ENCODE data around the gene NOS2. TPM values are rescaled to one million over a fixed set of nuclear protein-coding genes. Genes with fewer than 3 reads are reported as not detected.

The NOS2 gene
- total RNA-seq, 2 experiments from 2014 or later, result 0.09 to 0.30 TPM

DNA sequence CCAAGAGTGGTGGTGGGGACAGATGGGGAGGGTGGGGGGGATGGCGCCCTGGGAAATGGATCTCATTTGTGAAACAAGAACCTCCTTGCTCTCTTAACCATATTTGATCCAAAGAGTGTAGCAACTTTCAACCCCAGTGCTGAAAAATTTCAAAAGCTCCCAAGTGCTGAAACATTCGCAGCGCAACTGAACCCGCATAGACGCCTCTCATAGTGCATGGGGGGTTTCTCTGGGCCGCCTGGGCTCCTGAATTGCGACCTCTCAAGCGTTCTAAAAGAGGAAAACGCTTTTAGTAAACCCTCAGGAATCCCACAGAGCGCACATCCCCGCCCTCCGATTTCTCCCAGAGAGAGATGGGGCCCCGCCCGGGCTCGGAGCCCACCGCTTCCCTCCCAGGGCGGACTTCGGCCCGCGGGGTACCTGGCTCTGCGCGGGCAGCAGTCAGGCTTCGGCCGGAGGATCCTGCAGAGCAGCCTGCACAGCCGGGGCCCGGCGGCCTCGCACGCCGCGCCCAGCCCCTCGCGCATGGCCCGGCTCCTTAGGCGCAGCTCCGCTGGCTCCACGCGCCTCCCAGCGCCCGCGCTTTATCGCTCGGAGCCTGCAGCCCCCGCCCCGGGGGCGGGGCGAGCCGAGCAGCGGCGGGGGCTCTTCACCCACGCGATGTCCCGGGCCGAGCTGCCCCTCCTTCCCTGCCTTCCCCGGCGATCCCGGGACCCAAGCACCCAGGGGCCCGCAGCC lies 7.0 kb downstream of the NOS2 start:
- POLR2A ChIA-PET, result no interaction called here
- peaks cover 43% of the 10 kb centered on the region for H3K27me3 Mint-ChIP-seq
- ATAC-seq (ENCODE audit: low read depth), result peak; percentile 49
- H3K27ac Mint-ChIP-seq, result no peak overlapping the region
- H3K9me3 Mint-ChIP-seq, result no peaks in the 10 kb centered on the region
- peak overlapping the region; percentile 47 for H3K4me3 Mint-ChIP-seq
- H3K4me1 Mint-ChIP-seq, result peaks cover 5% of the 10 kb centered on the region
- DNase-seq, result no peak
- no peaks in the 10 kb centered on the region for H3K36me3 Mint-ChIP-seq

- H3K4me1 Mint-ChIP-seq, result peaks cover 5% of the 10 kb centered on the region
- no peak overlapping the region for H3K4me3 Mint-ChIP-seq
- ATAC-seq (ENCODE audit: low read depth), result no peak
- no peak for DNase-seq
- H3K9me3 Mint-ChIP-seq, result no peaks in the 10 kb centered on the region
- peaks cover 43% of the 10 kb centered on the region for H3K27me3 Mint-ChIP-seq
- H3K27ac Mint-ChIP-seq, result no peak overlapping the region
- POLR2A ChIA-PET, result no interaction called here
- H3K36me3 Mint-ChIP-seq, result no peaks in the 10 kb centered on the region
Measured at GRCh38 chr17:27792095-27792494, 8.2 kb downstream of the NOS2 start.

GRCh38 chr17:27788919-27789318 lies 11.4 kb downstream of the NOS2 start:
- ATAC-seq (ENCODE audit: low read depth) (no peak), DNase-seq (no peak)
- Mint-ChIP-seq H3K9me3 (no peaks in the 10 kb centered on the region), H3K36me3 (no peaks in the 10 kb centered on the region), H3K4me1 (peaks cover 2% of the 10 kb centered on the region), H3K27me3 (peaks cover 18% of the 10 kb centered on the region), H3K27ac (no peak overlapping the region), H3K4me3 (no peak overlapping the region)
- POLR2A ChIA-PET, result no interaction called here

DNA sequence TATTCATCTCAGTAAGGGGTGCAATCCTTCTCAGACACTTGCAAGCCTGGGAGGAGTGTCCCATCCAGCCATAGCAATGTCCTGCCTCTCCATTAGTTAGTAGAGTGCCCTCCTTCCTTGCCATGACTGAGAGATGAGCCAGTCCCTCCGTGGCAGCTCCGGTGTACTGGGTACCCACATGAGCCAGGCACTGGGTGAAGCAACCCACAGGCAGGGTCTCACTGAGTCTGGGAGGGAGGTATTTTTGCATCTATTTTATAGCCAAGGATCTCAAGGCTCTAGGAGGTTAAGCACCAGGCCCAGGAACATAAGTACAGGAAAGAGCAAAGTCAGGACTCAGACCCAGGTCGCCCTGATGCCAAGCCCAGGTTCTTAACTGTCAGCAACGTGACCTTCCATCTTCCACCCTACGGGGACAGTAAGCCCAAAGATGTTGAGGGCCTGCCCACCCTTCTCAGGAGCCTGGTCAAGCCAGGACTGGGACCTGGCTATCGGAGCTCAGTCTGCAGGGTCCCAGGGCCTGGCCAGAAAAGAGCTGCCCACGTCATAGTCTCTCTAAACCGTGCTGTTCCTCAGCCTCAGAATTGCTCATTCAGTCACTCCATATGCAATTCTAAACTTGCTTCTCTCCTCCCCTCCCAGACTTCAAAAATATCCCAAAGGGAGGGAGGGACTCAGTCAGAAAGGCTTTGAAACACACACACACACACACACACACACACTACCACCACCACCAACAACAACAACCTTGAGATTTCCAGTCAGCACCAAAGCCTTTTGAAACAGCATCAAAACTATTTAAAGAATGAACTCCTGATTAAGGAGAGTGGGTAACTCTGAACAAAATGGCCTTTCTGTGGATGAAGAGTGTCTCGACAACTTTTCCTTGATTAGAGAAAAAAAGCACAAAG lies 16.6 kb downstream of the NOS2 start:
- Mint-ChIP-seq H3K27ac (no peak overlapping the region), H3K27me3 (no peaks in the 10 kb centered on the region), H3K36me3 (no peaks in the 10 kb centered on the region), H3K4me3 (no peak overlapping the region), H3K9me3 (no peaks in the 10 kb centered on the region), H3K4me1 (no peaks in the 10 kb centered on the region)
- no peak for ATAC-seq (ENCODE audit: low read depth)
- DNase-seq, result no peak
- POLR2A ChIA-PET, result no interaction called here

DNA sequence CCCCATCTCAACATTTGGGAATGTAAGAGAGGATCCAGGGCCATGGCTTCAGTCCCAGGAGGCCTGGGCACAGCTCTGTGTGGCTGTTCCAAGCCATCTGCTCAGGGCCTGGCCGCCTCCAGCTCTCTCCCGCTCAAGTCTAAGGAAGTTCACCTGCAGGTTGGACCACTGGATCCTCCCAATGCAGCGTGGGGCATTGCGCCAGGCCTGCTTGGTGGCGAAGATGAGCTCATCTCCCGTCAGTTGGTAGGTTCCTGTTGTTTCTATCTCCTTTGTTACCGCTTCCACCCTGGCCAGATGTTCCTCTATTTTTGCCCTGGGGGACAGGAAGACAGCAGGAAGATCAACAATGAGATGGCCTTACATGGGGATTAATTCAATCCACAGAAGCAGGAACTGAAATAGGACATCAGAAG lies 17.5 kb downstream of the NOS2 start:
- no peaks in the 10 kb centered on the region for H3K9me3 Mint-ChIP-seq
- H3K4me3 Mint-ChIP-seq, result no peak overlapping the region
- DNase-seq (no peak), ATAC-seq (ENCODE audit: low read depth) (no peak)
- H3K4me1 Mint-ChIP-seq, result no peaks in the 10 kb centered on the region
- no peak overlapping the region for H3K27ac Mint-ChIP-seq
- POLR2A ChIA-PET, result no interaction called here
- H3K36me3 Mint-ChIP-seq, result no peaks in the 10 kb centered on the region
- no peaks in the 10 kb centered on the region for H3K27me3 Mint-ChIP-seq

- Mint-ChIP-seq H3K27ac (no peak overlapping the region), H3K4me1 (no peaks in the 10 kb centered on the region)
- ATAC-seq (ENCODE audit: low read depth), result no peak
Measured at GRCh38 chr17:27780828-27781404, 19.4 kb downstream of the NOS2 start.

GRCh38 chr17:27780092-27780827 lies 20.1 kb downstream of the NOS2 start:
- Mint-ChIP-seq H3K36me3 (no peaks in the 10 kb centered on the region), H3K27ac (no peak overlapping the region), H3K4me3 (no peak overlapping the region), H3K4me1 (no peaks in the 10 kb centered on the region), H3K27me3 (no peaks in the 10 kb centered on the region), H3K9me3 (no peaks in the 10 kb centered on the region)
- POLR2A ChIA-PET, result no interaction called here
- DNase-seq (no peak), ATAC-seq (ENCODE audit: low read depth) (no peak)

More at GRCh38 chr17:27780828-27781404, 19.4 kb downstream of the NOS2 start:
- no peaks in the 10 kb centered on the region for H3K27me3 Mint-ChIP-seq
- no peak for DNase-seq
- no peaks in the 10 kb centered on the region for H3K36me3 Mint-ChIP-seq
- POLR2A ChIA-PET, result no interaction called here
- H3K9me3 Mint-ChIP-seq, result no peaks in the 10 kb centered on the region
- no peak overlapping the region for H3K4me3 Mint-ChIP-seq

DNA sequence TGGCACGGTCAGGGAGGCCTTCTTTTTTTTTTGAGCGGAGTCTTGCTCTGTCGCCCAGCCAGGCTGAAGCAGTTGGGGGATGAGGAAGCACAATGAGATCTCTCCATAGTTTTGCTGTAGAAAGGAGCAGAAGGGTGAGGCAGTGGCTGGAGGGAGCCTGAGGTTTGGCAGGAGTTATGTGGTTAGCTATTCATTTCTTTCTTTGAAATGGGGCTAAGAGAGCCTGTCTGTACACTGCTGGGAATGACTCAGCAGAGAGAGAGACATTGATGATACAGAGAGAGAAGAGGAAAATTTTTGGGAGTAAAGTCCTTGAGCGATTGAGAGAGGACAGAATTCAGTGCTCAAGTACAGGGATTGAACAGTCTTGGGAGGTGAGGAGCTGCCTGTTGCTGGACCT lies 22.1 kb downstream of the NOS2 start:
- ATAC-seq (ENCODE audit: low read depth) (no peak), DNase-seq (no peak)
- Mint-ChIP-seq H3K27me3 (no peaks in the 10 kb centered on the region), H3K4me1 (no peaks in the 10 kb centered on the region), H3K36me3 (no peaks in the 10 kb centered on the region), H3K4me3 (no peak overlapping the region), H3K27ac (no peak overlapping the region), H3K9me3 (no peaks in the 10 kb centered on the region)
- POLR2A ChIA-PET, result no interaction called here

DNA sequence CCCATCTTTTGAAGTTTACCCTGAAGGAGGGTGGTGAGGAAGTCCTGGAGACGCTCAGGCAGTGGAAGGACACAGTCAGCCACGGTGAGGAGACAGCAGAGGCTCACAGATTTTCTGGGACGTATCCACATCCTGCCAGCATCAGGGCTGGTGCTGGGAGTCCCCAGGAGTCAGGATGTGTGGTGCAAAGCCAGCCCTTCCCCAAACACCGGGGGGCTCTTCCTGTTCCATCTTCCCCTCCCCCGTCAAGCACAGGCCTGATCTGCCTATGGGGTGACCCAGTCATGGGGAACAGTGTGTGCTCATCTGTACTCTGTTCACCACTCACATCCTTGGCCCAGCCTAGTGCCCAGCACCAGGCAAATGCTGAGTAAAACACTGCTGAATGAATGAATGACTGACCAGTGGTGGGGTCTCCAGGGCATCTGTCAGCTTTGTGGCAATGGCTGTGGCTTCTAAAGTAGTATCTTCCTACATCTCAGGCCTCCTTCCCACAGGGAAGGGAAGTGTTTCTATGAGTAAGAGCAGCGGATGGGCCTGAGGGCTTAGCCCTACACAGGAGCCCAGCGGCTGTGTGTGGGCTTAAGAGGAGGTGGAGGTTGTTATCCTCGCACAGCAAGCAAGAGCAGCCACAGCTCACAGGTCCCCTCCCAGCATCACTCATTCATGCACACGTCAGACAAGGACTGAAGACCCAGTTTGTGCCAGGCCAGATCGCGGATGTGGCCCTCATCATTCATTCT lies 23.3 kb downstream of the NOS2 start:
- H3K27ac Mint-ChIP-seq, result no peak overlapping the region
- no peak overlapping the region for H3K4me3 Mint-ChIP-seq
- no peaks in the 10 kb centered on the region for H3K36me3 Mint-ChIP-seq
- DNase-seq (no peak), ATAC-seq (ENCODE audit: low read depth) (no peak)
- POLR2A ChIA-PET, result no interaction called here
- no peaks in the 10 kb centered on the region for H3K4me1 Mint-ChIP-seq
- H3K9me3 Mint-ChIP-seq, result no peaks in the 10 kb centered on the region
- no peaks in the 10 kb centered on the region for H3K27me3 Mint-ChIP-seq

- no peaks in the 10 kb centered on the region for H3K4me1 Mint-ChIP-seq
- DNase-seq (no peak), ATAC-seq (ENCODE audit: low read depth) (no peak)
- H3K27me3 Mint-ChIP-seq, result no peaks in the 10 kb centered on the region
- POLR2A ChIA-PET, result no interaction called here
- no peaks in the 10 kb centered on the region for H3K36me3 Mint-ChIP-seq
- no peaks in the 10 kb centered on the region for H3K9me3 Mint-ChIP-seq
- H3K27ac Mint-ChIP-seq, result no peak overlapping the region
- H3K4me3 Mint-ChIP-seq, result no peak overlapping the region
Measured at GRCh38 chr17:27771586-27771985, 28.7 kb downstream of the NOS2 start.

DNA sequence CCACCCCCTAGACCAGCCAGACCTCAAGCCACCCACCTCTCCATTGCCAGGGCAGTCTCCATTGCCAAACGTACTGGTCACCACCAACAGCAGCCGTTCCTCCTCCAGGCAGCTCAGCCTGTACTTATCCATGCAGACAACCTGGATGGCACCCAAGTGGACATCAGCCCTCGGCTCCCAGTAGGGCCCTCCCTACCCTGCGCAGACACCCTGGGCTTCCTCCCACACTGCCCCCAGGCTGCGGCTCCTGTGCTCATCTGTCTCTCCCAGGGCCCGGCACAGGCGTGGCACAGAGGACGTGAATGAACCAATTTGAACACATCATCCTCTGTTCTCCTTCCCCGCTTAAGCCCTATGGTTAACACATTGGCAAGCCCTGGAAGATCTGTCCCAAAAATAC lies 29.5 kb downstream of the NOS2 start:
- Mint-ChIP-seq H3K36me3 (no peaks in the 10 kb centered on the region), H3K4me1 (peaks cover 1% of the 10 kb centered on the region), H3K27ac (no peak overlapping the region), H3K4me3 (no peak overlapping the region), H3K27me3 (no peaks in the 10 kb centered on the region), H3K9me3 (no peaks in the 10 kb centered on the region)
- POLR2A ChIA-PET, result no interaction called here
- DNase-seq, result no peak
- ATAC-seq (ENCODE audit: low read depth), result no peak

DNA sequence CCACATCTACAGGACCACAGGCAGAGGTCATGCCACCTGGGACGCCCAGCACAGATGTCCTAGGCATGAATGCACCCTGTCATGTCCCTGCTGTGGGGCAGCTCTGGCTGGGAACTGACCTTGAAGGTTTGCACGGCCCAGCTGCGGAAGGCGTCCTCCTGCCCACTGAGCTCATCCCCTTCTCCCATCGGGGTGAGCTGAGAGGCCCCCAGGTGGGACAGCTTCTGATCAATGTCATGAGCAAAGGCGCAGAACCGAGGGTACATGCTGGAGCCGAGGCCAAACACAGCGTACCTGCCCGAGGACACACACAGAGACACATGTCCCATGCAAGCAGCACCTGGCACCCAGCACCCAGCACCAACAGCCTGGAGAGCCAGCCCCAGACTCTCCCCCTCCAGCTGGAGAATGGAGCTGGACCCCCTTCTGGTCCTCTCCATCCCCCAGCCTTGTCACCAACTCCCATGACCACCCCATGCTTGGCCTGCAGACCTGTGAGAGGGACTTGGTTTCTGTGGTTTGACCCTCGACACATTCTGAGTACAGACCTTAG lies 31.4 kb downstream of the NOS2 start:
- Mint-ChIP-seq H3K36me3 (no peaks in the 10 kb centered on the region), H3K9me3 (no peaks in the 10 kb centered on the region), H3K27me3 (no peaks in the 10 kb centered on the region), H3K27ac (no peak overlapping the region), H3K4me3 (no peak overlapping the region), H3K4me1 (peaks cover 1% of the 10 kb centered on the region)
- ATAC-seq (ENCODE audit: low read depth) (no peak), DNase-seq (no peak)
- POLR2A ChIA-PET, result no interaction called here

- Mint-ChIP-seq H3K27ac (no peak overlapping the region), H3K9me3 (no peaks in the 10 kb centered on the region), H3K27me3 (no peaks in the 10 kb centered on the region), H3K4me3 (no peak overlapping the region), H3K36me3 (no peaks in the 10 kb centered on the region), H3K4me1 (peaks cover 1% of the 10 kb centered on the region)
- ATAC-seq (ENCODE audit: low read depth) (no peak), DNase-seq (no peak)
- POLR2A ChIA-PET, result no interaction called here
Measured at GRCh38 chr17:27766438-27766837, 33.9 kb downstream of the NOS2 start.

Data from activated naive CD8-positive, alpha-beta T cell treated with anti-CD3 and anti-CD28 coated beads, Interleukin-2, amount 10 ng/mL, durations not matched to agents 7 days and 5 days (primary cell).